ENCODE measurements around the gene REV1. TPM values are rescaled to one million over a fixed set of nuclear protein-coding genes. Genes with fewer than 3 reads are reported as not detected.

REV1 gene
- total and polyA plus RNA-seq, 9 donors, result 25.1 to 37.0 (median 30.4) TPM

DNA sequence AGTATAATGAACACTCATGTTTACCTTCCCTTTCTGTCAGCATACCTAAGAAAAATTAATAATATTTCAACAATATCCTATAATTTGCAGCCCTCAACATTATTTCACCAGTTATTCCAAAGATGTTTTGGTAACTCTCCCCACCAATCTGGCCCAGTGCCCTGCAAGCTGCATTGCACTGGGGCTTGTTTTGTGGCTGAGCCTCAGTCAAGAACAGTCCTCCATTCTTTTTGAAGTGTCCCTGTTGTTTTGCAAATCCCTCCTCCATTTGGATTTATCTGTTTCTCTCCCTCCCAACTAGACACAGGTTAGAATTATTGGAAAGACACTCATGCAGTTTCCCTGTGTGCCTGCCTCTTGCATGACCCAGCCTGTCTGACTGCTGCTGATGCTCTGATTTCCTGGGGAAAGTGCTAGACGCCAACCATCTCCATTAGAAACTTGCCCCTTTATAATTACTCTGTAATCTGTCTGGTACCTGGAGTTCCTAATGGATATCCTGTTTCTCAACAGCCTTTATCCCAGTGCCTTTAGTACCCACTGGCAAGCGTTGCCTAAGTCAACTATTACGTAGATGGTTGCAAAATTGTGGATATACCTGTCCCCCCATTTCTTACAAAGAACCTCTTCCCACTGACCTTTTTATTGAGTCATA, 92.4 kb downstream of the REV1 start:
- no peak overlapping the region for H3K27ac ChIP-seq (ENCODE audit: low read length)
- 75% methylated on average over 1 of the region's 3 CpGs for WGBS (ENCODE audit: insufficient coverage)
- H3K4me1 ChIP-seq (ENCODE audit: control insufficient read depth, insufficient read depth, low read length), result no peaks in the 10 kb centered on the region
- H3K4me3 ChIP-seq (ENCODE audit: low read length), result no peak overlapping the region
- no peaks in the 10 kb centered on the region for H3K9me3 ChIP-seq (replicated peaks; ENCODE audit: control insufficient read depth, low read depth, low read length)
- peaks cover 78% of the 10 kb centered on the region for H3K36me3 ChIP-seq (ENCODE audit: control insufficient read depth, insufficient read depth, low read length)
- H3K27me3 ChIP-seq (ENCODE audit: control insufficient read depth, insufficient read depth, low read length), result no peaks in the 10 kb centered on the region
- DNase-seq, result no peak

GRCh38 chr2:99395589-99396130, 94.2 kb downstream of the REV1 start:
- no peaks in the 10 kb centered on the region for H3K9me3 ChIP-seq (replicated peaks; ENCODE audit: control insufficient read depth, low read depth, low read length)
- H3K36me3 ChIP-seq (ENCODE audit: control insufficient read depth, insufficient read depth, low read length), result peaks cover 67% of the 10 kb centered on the region
- H3K27ac ChIP-seq (ENCODE audit: low read length), result no peak overlapping the region
- H3K4me3 ChIP-seq (ENCODE audit: low read length), result no peak overlapping the region
- 82% methylated on average over 3 of the region's 3 CpGs for WGBS (ENCODE audit: insufficient coverage)
- no peaks in the 10 kb centered on the region for H3K4me1 ChIP-seq (ENCODE audit: control insufficient read depth, insufficient read depth, low read length)
- no peaks in the 10 kb centered on the region for H3K27me3 ChIP-seq (ENCODE audit: control insufficient read depth, insufficient read depth, low read length)
- no peak for DNase-seq

- peaks cover 25% of the 10 kb centered on the region for H3K36me3 ChIP-seq (ENCODE audit: control insufficient read depth, insufficient read depth, low read length)
- H3K4me1 ChIP-seq (ENCODE audit: control insufficient read depth, insufficient read depth, low read length), result no peaks in the 10 kb centered on the region
- H3K4me3 ChIP-seq (ENCODE audit: low read length), result no peak overlapping the region
- no CpG with 5 or more reads among the region's 3 CpGs for WGBS (ENCODE audit: insufficient coverage)
- no peak overlapping the region for H3K27ac ChIP-seq (ENCODE audit: low read length)
- no peak for DNase-seq
- H3K27me3 ChIP-seq (ENCODE audit: control insufficient read depth, insufficient read depth, low read length), result no peaks in the 10 kb centered on the region
- no peaks in the 10 kb centered on the region for H3K9me3 ChIP-seq (replicated peaks; ENCODE audit: control insufficient read depth, low read depth, low read length)
Observed at GRCh38 chr2:99389946-99390345, 99.9 kb downstream of the REV1 start.

DNA sequence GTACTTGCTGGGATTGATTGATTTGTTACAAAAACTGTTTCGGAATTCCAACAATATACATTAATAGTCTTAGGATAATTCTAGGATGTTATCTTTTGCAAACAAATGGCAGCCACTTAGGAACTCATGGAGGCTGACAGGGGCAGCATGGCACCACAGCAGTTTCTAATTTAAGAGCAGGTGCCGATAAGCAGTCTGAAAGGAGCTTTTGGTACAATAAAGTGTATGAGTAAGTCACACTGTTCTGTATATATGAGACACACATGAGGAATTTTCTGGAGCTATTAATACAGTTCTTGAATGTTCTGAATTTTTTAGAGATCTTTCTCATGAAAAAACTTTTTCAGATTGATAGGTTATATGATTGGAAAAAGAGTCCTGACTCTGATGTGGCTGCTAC, 100.4 kb downstream of the REV1 start:
- Histone ChIP-seq H3K27ac (ENCODE audit: low read length) (no peak overlapping the region), H3K27me3 (ENCODE audit: control insufficient read depth, insufficient read depth, low read length) (no peaks in the 10 kb centered on the region), H3K36me3 (ENCODE audit: control insufficient read depth, insufficient read depth, low read length) (peaks cover 27% of the 10 kb centered on the region), H3K4me1 (ENCODE audit: control insufficient read depth, insufficient read depth, low read length) (no peaks in the 10 kb centered on the region), H3K9me3 (replicated peaks; ENCODE audit: control insufficient read depth, low read depth, low read length) (no peaks in the 10 kb centered on the region), H3K4me3 (ENCODE audit: low read length) (no peak overlapping the region)
- DNase-seq, result no peak
- no CpG with 5 or more reads among the region's 2 CpGs for WGBS (ENCODE audit: insufficient coverage)

- Histone ChIP-seq H3K27ac (ENCODE audit: low read length) (no peak overlapping the region), H3K27me3 (ENCODE audit: control insufficient read depth, insufficient read depth, low read length) (no peaks in the 10 kb centered on the region), H3K4me3 (ENCODE audit: low read length) (no peak overlapping the region), H3K9me3 (replicated peaks; ENCODE audit: control insufficient read depth, low read depth, low read length) (no peaks in the 10 kb centered on the region), H3K36me3 (ENCODE audit: control insufficient read depth, insufficient read depth, low read length) (peaks cover 25% of the 10 kb centered on the region), H3K4me1 (ENCODE audit: control insufficient read depth, insufficient read depth, low read length) (no peaks in the 10 kb centered on the region)
- no peak for DNase-seq
- WGBS (ENCODE audit: insufficient coverage), result no CpG with 5 or more reads among the region's 2 CpGs
Observed at GRCh38 chr2:99388892-99389291, 100.9 kb downstream of the REV1 start.

- H3K4me1 ChIP-seq (ENCODE audit: control insufficient read depth, insufficient read depth, low read length), result no peaks in the 10 kb centered on the region
- H3K27ac ChIP-seq (ENCODE audit: low read length), result no peak overlapping the region
- no peaks in the 10 kb centered on the region for H3K27me3 ChIP-seq (ENCODE audit: control insufficient read depth, insufficient read depth, low read length)
- no peaks in the 10 kb centered on the region for H3K9me3 ChIP-seq (replicated peaks; ENCODE audit: control insufficient read depth, low read depth, low read length)
- no CpG with 5 or more reads among the region's 2 CpGs for WGBS (ENCODE audit: insufficient coverage)
- peaks cover 22% of the 10 kb centered on the region for H3K36me3 ChIP-seq (ENCODE audit: control insufficient read depth, insufficient read depth, low read length)
- H3K4me3 ChIP-seq (ENCODE audit: low read length), result no peak overlapping the region
- DNase-seq, result no peak
Observed at GRCh38 chr2:99386011-99386410, 103.8 kb downstream of the REV1 start.

DNA sequence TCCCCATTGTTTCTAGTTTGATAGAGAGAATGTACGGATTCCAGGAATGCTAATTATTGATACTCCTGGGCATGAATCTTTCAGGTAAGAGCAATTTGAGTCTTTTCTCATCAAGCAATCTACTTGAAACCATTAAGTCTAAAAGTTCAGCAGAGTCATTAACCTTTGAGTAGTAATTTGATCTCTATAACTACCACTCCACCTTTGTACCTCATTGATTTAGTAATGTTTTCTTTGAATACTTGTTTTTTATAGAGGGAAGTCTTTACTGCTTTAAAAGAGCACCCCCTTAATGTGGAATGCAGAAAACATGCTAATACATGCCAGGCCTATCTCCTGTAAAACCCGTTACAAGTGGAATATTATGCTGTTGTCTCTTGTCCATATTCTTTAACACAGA, 107.7 kb downstream of the REV1 start:
- Histone ChIP-seq H3K4me3 (ENCODE audit: low read length) (no peak overlapping the region), H3K4me1 (ENCODE audit: control insufficient read depth, insufficient read depth, low read length) (no peaks in the 10 kb centered on the region), H3K36me3 (ENCODE audit: control insufficient read depth, insufficient read depth, low read length) (peaks cover 27% of the 10 kb centered on the region), H3K27me3 (ENCODE audit: control insufficient read depth, insufficient read depth, low read length) (no peaks in the 10 kb centered on the region), H3K27ac (ENCODE audit: low read length) (no peak overlapping the region), H3K9me3 (replicated peaks; ENCODE audit: control insufficient read depth, low read depth, low read length) (no peaks in the 10 kb centered on the region)
- no peak for DNase-seq
- WGBS (ENCODE audit: insufficient coverage), result no CpG with 5 or more reads among the region's 2 CpGs

- no CpG with 5 or more reads among the region's 3 CpGs for WGBS (ENCODE audit: insufficient coverage)
- Histone ChIP-seq H3K9me3 (replicated peaks; ENCODE audit: control insufficient read depth, low read depth, low read length) (no peaks in the 10 kb centered on the region), H3K4me3 (ENCODE audit: low read length) (no peak overlapping the region), H3K27ac (ENCODE audit: low read length) (no peak overlapping the region), H3K4me1 (ENCODE audit: control insufficient read depth, insufficient read depth, low read length) (no peaks in the 10 kb centered on the region), H3K36me3 (ENCODE audit: control insufficient read depth, insufficient read depth, low read length) (peaks cover 27% of the 10 kb centered on the region), H3K27me3 (ENCODE audit: control insufficient read depth, insufficient read depth, low read length) (no peaks in the 10 kb centered on the region)
- DNase-seq, result no peak
Observed at GRCh38 chr2:99380376-99381010, 109.3 kb downstream of the REV1 start.

DNA sequence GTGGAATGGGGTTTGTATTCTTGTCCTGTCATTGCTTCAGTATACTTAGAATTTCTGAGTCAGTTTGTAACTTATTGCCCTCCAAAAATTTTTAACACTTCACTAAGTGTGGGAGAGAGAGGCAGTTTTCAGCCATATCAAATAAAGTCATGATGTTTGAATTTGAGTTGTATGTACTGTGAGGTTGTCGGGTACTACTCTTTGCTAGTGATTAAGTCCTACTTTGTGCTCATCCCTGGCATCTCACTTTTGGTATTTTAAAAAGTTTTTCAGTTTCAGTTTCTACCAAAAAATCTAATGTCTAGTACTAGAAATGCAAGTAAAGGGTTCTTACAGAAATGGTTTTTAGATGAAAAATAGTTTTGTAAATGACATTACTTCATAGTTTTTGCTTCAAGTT, 111.9 kb downstream of the REV1 start:
- WGBS (ENCODE audit: insufficient coverage), result no CpG with 5 or more reads among the region's 1 CpG
- DNase-seq, result no peak
- peaks cover 4% of the 10 kb centered on the region for H3K9me3 ChIP-seq (replicated peaks; ENCODE audit: control insufficient read depth, low read depth, low read length)
- H3K27me3 ChIP-seq (ENCODE audit: control insufficient read depth, insufficient read depth, low read length), result no peaks in the 10 kb centered on the region
- no peak overlapping the region for H3K27ac ChIP-seq (ENCODE audit: low read length)
- H3K4me1 ChIP-seq (ENCODE audit: control insufficient read depth, insufficient read depth, low read length), result no peaks in the 10 kb centered on the region
- H3K36me3 ChIP-seq (ENCODE audit: control insufficient read depth, insufficient read depth, low read length), result peaks cover 25% of the 10 kb centered on the region
- H3K4me3 ChIP-seq (ENCODE audit: low read length), result no peak overlapping the region

DNA sequence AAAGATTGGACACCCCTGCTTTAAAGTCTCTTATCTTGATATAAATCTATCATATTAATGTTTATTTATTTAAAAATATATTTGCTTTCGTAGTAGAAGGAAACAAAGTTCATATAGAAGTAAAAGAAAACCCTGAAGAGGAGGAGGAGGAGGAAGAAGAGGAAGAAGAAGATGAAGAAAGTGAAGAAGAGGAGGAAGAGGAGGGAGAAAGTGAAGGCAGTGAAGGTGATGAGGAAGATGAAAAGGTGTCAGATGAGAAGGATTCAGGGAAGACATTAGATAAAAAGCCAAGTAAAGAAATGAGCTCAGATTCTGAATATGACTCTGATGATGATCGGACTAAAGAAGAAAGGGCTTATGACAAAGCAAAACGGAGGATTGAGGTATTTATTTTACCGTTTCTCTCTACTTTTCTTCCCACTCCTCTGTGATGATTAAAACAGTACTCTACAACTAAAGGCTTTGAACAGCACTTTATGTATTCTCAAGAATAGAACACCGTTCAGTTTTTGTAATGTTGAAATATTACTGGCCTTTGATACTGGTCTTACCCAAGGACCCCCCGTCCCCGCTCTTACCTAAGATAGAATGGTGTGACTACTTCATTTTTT, 113.5 kb downstream of the REV1 start:
- Histone ChIP-seq H3K27ac (ENCODE audit: low read length) (no peak overlapping the region), H3K36me3 (ENCODE audit: control insufficient read depth, insufficient read depth, low read length) (peaks cover 25% of the 10 kb centered on the region), H3K9me3 (replicated peaks; ENCODE audit: control insufficient read depth, low read depth, low read length) (peaks cover 4% of the 10 kb centered on the region), H3K4me3 (ENCODE audit: low read length) (no peak overlapping the region), H3K4me1 (ENCODE audit: control insufficient read depth, insufficient read depth, low read length) (no peaks in the 10 kb centered on the region), H3K27me3 (ENCODE audit: control insufficient read depth, insufficient read depth, low read length) (no peaks in the 10 kb centered on the region)
- DNase-seq, result no peak
- WGBS (ENCODE audit: insufficient coverage), result no CpG with 5 or more reads among the region's 7 CpGs

Data from muscle of leg (tissue), 11 donors.